Measurements from ENCODE around the gene SEZ6L. TPM values are rescaled to one million over a fixed set of nuclear protein-coding genes. Genes with fewer than 3 reads are reported as not detected.

The SEZ6L gene
- 0.03 TPM in 1 of 2 replicates, not detected in the other for total RNA-seq
- polyA plus RNA-seq (2012) = not detected

DNA sequence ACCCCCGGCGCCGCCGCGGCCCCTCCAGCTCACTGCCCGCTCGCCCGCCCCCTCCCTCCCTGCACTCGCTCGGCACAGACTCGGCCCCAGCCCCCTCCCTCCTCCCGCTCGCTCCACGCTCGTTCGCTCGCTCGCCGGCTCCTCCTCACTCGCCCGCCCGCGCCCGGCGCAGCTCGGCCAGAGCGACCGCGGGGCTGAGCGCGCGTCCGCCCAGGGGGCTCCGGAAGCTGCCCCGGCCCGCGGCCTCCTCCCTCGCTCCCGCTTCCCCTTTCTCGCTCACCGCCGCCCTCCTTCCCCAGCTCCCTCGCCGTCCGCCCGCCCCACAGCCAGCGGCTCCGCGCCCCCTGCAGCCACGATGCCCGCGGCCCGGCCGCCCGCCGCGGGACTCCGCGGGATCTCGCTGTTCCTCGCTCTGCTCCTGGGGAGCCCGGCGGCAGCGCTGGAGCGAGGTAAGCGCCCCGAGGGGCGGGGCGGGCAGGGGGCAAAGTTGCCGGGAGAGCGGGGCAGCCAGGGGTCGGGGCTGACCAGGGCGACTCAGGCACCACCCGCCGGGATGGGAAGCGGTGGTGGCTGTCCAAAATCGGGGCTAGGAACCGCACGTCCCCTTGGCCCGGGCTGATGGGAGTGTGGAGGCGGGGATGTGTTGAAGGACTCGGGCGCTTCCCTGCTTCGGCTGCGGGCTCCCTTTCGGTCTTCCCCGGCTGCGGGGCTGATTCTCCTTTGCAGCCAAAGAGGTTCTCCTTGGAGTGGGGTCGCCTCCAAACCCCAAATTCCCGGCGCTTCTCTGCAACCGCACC, at the start of gene SEZ6L:
Gene SEZ6L (plus strand): TSS at position 148 of the 797 bp plus-strand sequence. CDS start 208 bp downstream, at position 356.
- no peak for DNase-seq (ENCODE audit: low read depth)

DNA sequence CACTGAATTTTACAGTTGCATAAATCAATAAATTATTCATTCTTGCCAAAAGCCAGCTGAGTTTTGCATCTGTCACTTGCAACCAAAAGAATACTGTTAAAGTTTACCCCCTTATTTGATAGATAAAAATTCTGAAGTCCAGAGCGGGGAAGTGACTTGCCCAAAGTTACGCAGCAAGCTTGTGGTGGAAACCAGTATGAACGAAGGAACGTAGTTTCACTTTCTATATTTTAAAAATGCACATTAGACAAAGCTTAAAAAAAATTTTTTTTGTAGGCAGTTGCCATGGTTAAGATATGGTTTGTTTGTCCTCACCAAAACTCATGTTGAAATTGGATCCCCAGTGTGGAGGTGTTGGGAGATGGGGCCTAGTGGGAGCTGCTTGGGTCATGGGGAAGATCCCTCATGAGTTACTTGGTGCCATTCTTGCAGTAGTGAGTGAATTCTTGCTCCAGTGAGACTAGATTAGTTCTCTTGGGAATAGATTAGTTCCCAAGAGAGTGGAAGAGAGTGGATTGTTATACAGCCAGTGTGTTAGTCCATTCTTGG, 46.3 kb upstream of the SEZ6L start:
- DNase-seq (ENCODE audit: low read depth) = no peak

DNA sequence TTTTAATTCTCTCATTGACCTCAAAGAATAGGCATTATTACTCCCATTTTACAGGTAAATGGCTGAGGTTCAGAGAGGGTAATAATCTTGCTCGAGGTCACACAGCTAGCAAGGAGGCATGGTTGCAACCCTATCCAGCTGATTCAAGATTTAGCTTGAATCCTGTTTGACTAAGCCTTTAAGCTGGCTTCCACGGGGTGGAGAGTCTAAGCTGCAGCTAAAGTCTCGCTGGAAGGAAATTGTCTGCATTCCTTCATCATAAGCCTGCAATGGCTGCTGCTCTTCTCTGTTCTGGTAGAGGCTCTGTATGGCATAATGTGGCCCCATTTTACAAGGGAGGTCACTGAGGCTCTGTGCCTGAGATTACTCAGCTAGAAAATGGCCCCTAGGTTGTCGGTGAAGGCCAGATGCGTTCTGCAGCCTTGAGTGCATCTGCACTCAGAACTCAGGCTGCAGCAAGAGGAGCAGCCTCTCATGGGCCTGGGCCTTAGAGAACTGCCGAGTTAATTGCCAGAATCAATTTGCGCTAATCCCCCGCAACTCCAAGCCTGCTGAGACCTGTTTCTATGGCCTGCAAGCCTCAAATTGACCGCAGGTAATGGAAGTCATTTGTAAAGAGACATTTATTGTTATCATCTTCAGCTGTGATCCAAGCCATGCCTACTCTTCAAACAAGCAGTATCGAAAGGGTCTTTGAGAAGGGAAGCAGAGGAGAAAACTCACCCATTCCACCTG, 44.1 kb upstream of the SEZ6L start:
- no peak for DNase-seq (ENCODE audit: low read depth)

DNA sequence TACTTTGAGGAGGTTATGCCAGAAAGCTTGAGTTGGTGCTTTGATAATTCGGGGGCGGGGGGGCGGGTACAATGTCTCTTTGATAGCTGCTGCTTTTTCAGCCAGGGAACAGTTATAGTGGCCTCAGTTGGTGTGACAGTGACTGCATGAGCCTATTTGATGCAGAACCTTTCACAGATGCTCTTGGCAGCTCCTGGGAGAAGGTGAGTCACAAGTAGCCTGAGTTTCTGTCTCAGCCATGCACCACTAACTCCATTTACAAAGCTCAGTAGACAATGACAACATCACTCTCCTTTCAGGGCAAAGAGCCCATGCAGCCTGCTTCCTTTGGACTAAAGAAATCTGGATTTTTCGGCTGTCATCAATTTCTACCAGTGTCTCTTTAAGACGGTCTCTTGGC, 42.1 kb upstream of the SEZ6L start:
- DNase-seq (ENCODE audit: low read depth) = no peak

DNA sequence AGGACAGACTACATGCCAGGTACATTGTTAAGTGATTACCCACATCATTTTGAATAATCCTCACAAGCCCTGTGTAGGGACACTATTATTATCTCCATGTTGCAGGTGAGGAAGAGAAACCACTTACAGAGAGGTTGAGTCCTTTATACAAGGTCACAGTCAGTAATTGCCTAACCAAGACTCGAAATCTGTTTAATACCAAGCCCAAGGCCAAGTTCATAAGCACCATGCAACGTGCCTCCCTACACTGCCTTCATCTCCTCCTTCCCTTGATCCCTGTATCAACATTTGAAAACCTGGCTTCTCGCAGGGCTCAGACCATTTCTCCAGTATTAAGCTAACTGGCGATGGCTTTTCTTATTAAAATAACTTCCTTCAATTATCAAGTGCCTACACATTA, 41.7 kb upstream of the SEZ6L start:
- no peak for DNase-seq (ENCODE audit: low read depth)

DNA sequence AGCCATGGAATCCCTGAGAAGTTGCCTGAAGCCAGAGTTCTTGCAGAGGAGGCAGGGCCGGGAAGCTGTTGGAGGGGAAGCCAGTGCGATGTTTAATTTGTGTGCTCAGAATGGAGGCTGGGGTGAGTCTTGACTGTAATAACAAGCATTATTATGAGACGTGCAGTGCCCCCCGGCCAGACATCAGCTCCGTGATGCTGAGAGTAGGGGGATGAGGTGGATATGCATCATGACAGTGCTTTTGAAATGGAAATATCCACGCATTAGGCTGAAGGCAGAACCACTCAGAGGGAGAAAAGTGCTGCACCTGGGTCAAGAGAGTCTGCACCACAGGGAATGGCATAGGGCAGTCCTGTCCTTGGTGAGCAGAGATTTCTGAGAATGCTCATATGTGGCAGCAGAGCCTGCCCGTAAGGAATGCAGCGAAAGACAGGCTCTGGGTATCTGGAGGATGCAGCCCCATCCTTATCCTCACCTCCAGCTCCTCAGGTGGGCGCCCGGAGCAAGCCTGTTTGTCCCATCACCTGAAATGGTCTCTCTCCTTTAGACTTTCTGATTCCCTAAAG, 37.6 kb upstream of the SEZ6L start:
- no peak for DNase-seq (ENCODE audit: low read depth)

DNA sequence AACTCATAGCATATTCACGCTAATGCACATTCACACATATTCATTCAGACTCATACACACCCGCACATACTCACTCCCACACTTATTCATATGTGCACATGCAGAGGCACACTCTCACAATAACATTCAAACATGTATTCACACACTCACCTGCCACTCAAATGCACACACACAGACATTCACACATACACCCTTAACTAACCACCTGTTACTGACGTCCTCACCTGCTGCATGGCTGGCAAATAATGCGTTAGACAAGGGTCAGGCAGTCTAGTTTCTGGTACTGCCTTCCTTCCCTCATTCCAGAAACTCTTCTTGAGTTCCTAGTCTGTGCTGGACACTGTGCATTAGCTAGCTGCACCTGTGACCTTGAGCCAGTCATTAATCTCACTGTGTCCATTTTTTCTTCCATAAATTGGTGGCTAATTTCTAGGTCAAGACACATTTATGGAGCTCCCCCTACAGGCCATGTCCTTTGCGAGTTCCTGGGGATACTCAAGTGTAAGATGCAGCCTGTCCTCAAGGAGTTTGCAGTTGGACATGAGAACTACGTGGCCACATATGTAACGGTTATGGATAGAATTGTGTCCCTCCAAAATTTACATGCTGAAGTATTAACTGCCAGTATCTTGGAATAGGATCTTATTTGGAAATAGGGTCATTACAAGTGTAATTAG, 34.5 kb upstream of the SEZ6L start:
- peak; percentile 3 for DNase-seq (ENCODE audit: low read depth)

DNA sequence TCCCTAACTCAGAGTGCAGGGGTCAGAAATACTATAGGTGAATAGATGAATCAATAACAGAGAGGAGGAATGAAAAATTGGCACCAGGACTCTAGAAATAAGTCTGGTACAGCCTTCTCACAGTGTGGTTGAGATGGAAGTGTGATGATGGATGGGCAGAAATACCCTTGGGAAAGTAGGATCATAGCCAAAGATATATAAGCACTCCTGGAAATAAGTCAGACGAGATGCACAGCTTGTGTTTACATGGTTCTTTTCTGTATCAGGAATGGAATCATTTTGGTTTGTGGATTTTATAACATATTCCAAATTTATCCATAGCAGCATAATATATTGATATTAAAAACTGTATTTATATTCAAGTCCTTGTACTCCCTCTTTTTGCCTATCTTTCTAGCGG, 33.5 kb upstream of the SEZ6L start:
- DNase-seq (ENCODE audit: low read depth) = no peak

DNA sequence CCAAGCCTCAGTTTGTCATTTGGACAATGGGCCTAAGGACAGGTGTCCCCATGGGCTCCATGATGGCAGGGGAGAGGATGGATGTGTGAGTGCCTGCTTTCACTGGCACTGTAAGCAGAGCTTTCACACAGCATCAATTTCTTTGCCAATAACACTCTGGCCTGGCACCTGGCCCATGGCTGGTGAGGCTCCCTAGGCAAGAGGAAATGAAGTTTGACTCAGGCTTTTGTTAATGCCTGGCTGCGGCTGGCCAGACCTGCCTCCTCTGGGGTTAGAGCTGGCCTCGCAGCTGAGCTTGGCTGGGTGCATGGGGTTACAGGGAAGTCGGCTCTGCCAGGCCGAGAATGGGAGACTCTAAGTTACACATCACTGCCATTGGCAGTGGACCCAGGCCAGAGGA, 30.0 kb upstream of the SEZ6L start:
- peak; percentile 2 for DNase-seq (ENCODE audit: low read depth)

DNA sequence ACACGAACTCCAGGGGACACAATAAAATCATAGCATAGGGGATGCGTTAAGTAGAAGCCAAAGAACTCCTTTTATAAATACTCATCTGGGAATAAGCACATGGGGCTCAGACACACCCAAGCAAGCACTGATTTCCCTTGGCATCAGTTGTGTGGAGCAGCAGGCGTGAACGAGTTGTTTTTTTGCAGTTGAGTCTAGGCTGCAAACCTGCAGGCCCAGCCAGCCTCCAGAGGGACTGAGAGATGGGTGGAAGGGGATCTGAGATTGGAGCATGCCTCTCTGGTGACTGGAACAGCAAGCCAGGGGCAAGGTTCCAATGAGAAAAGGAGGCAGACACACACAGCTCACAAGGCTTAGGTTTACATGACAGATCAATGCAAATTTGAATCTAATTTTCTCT, 27.4 kb upstream of the SEZ6L start:
- DNase-seq (ENCODE audit: low read depth) = no peak

DNA sequence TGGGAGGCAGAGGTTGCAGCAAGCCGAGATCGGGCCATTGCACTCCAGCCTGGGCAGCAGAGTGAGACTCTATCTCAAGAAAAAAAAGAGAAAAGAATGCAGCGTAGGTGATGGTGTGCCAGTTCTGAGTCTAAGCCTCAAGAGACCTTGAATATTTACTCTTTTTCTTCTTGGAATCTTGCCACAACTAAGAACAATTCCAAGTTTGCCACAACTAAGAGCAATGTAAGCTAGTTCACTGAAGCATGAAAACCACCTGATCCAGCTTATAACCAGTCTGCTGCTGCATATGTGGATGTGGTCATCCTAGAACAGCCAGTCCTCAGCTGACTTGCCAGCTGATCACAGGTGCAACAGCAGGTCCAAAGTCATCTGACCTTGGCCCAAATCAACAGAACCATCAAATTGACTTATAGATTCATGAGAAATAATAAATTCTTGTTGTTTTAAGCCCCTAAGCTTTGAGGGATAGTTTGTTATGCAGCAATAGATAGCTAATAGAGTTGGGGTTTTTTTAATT, 25.4 kb upstream of the SEZ6L start:
- no peak for DNase-seq (ENCODE audit: low read depth)

DNA sequence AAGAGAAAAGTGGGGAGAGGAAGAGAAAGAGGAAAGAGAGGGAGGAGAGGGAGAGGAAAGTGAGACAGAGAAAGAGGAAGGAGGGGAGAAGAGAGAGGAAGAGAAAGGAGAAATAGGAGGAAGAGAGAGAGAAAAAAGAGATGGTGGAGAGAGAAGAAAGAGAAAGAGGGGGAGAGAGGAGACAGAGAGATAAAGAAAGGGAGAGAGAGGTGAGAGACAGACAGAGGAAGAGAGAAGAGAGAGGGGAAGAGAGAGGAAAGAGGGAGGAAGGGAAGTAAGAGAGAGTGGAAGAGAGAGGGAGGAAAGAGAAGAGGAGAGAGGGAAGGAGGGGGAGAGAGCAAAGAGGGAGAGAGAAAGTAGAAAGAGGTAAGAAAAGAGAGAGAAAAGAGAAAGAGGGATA, 9.4 kb upstream of the SEZ6L start:
- DNase-seq (ENCODE audit: low read depth) = no peak

DNA sequence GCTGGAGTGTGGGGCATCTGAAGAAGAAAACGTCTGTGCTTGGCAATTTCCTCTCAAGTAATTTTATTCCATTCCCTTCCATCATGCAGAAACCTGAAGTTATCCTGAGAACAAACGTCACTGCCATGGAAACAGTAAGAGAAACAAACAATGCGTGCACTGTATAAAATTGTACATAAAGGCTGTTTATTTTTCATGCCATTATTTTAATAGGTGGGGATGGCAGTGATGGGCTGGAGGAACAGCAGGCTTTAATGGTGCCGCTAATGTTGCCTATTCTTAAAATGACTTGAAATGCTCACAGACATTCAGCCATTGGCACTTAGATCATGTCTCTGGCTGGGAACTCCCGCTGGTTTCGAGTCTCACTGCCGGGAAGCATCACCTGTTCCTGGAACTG, 7.5 kb upstream of the SEZ6L start:
- DNase-seq (ENCODE audit: low read depth) = no peak

DNA sequence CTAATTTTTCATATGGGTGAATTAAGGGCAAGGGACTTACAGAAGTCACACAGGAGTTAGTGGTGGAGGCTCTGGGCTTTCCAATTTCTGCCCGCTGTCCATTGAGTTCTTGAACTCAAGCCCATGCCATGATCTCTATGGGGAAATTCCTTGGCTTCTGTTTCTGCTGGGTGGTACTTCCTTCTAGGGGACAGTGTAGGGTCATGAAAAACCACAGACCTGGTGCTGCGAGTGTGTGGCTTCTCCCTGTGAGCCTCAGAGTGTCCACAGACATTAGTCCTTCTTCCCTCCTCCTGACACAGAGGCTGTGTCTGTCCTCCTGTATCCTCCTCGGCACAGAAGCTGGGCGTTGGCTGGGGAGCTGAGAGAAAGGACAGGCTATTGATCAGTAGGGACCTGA, 6.3 kb upstream of the SEZ6L start:
- no peak for DNase-seq (ENCODE audit: low read depth)

DNA sequence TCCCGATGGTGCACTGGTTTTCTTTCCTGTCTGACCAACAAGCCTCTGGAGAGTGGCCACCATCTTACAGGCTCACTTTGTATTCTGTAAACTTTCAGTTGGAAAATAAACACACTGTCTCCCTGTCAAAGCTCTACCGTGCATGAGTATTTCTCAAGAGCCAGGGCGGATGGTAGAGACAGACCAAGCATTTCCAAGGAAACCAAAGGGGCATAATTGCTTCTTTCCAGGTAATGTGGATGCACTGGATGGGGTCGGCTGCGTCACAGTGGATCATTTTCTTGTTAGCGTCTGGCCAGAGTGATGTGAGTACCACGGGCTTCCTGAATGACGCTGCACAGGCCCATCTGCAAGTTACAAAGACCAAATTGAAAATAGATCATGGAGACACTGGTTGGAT, 5.1 kb upstream of the SEZ6L start:
- DNase-seq (ENCODE audit: low read depth) = no peak

DNA sequence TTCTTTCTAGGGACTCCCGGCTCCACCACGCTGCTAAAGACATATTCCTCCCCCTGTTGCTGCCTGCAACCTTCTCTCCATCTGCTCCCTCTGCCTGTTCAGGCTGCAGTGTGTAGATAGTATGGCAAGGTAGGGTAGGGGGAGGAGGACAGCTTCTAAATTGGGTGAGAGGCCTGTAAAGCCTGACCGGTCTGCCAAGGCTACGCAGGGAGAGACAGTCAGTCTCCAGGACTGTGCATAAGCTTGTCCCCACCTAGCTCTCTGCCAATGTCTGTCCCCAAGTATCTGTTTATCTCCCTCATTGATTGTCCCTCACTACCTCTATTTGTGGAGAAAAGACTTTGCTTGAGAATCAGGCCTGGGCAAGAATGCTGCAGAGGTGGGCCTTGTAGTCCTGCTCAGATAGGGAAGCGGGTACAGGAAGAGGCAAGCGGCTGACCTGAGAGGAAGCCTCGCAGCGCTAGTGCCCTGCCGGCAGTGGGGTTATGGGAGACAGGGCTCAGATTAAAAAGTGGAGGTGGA, 871 bp upstream of the SEZ6L start:
- DNase-seq (ENCODE audit: low read depth) = no peak

DNA sequence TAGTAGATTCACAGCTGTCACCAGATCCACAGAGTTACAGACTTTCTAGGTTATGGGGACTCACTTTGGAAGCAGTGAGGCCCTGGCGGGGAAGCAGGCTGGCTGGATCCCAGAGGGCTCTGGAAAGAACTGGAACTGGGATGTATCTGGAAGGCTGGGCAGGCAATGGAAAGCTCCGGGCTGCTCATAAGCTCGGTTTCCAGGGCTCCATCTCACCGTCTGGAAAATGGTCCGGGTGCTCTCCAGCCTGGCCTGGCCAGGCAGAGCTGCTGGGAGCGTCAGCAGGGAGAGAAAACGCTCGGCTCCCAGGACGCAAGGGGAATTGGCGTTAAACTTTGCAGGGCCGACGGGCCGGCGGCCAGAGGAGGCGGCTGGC, 335 bp upstream of the SEZ6L start:
- DNase-seq (ENCODE audit: low read depth) = no peak

DNA sequence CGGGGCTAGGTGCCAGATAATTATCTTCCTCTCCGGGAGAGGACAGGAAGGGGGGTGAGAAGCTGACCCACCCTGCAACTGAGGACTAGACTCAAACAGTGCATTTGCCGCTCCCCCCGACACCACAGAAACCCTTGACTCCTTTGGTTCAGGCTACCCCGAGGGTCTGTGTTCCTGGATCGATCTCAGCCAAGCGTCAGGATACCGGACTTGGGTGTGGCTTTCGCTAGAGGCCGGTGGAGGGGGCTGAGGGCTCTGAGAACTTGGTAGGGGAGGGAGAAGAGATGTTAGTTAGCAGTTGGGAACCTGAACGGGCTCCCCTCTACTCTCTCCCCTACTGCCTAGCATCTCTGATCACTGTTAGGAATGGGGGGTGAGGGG, 840 bp downstream of the SEZ6L start:
- DNase-seq (ENCODE audit: low read depth) = no peak

DNA sequence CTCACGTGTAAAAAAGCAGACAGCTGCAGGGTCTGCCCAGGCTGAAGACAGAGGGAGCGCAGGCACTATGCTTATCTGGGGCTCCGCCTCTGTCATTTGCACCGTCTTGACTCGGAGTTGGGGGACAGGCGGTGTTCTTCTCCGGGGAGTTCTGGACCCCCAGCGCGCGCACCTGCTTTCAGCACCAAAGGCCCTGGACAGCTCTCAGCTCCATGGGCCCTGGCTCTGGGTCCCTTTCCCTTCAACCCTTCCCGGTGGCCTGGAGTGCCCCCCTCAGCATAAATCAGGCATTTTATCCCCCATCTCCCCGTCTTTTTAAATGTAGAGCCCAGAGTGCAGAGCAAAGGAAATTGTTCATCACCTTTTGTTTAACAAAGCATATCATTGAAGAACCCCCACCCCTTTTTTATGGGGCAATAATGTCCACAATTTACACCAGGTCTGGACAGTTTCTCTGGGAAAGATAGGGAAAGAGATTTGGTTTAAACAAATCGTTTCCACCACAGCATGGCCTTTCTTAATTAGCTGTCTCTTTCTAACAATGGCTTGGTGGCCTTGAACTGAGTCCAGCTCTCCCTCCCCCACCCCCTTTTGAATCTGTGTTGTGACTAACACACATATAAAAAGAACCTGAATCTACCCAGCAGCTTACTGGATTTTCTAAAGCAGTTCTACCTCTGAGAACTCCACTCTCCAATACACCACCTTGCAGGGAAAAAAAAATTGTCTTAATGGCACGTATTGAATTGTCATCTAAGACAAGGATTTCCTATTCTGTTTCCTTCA, 1.7 kb downstream of the SEZ6L start:
- no peak for DNase-seq (ENCODE audit: low read depth)

DNA sequence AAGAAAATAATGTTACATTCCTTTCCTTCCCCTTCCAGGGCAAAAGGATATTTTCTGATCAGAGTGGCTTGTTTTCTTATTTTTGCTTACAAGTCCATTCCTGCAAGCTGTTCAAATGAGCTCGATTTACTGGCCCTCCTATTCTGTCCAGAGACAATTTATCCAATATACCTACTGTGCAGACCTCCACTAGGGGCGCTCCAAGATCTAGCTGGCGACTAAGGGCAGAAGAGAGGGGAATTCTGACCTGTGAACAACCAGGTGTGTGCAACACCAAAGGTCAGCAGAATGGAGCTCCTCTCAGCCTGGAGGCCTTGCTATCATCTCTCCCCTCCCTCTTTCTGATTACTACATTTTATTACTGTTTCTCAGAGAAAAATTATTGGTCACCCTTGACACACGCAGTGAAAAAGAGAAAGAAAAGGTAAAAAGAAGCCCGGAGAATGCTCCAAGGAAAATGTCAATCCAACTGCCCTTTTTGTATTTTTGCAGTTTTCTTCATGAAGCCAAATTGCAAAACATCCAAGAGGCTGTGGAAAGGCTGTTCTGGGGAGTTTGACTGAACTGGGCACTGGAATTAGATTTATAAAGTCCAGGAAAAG, 3.2 kb downstream of the SEZ6L start:
- DNase-seq (ENCODE audit: low read depth) = peak; percentile 27
